ENCODE data around the gene ZNF180.
A peak's percentile ranks its signal among the peaks of the same experiment; 100 is the strongest.
"Not testable (repeated sequence)": the region's sequence is repeated elsewhere in the genome, so short reads cannot be mapped to it uniquely, and the experiment has no call there.

The ZNF180 gene

GRCh38 chr19:44509478-44509877 lies 9.2 kb upstream of the ZNF180 start:
- no peak overlapping the region for H3K4me3 ChIP-seq (replicated peaks; ENCODE audit: low read depth, low read length)
- no peak for TF ChIP-seq CTCF (IDR thresholded peaks at IDR 0.05; ENCODE audit: low read length, missing control alignments)
- DNase-seq (ENCODE audit: low read depth) = no peak

GRCh38 chr19:44499559-44499958 lies 763 bp downstream of the ZNF180 start:
- DNase-seq (ENCODE audit: low read depth) = no peak
- H3K4me3 ChIP-seq (replicated peaks; ENCODE audit: low read depth, low read length) = peak overlapping the region; percentile 93
- no peak for TF ChIP-seq CTCF (IDR thresholded peaks at IDR 0.05; ENCODE audit: low read length, missing control alignments)

GRCh38 chr19:44498988-44499387 lies 1.3 kb downstream of the ZNF180 start:
- TF ChIP-seq CTCF (IDR thresholded peaks at IDR 0.05; ENCODE audit: low read length, missing control alignments) = no peak
- no peak for DNase-seq (ENCODE audit: low read depth)
- no peak overlapping the region for H3K4me3 ChIP-seq (replicated peaks; ENCODE audit: low read depth, low read length)

GRCh38 chr19:44496711-44497110 lies 3.6 kb downstream of the ZNF180 start:
- no peak for TF ChIP-seq CTCF (IDR thresholded peaks at IDR 0.05; ENCODE audit: low read length, missing control alignments)
- H3K4me3 ChIP-seq (replicated peaks; ENCODE audit: low read depth, low read length) = no peak overlapping the region
- no peak for DNase-seq (ENCODE audit: low read depth)

- H3K4me3 ChIP-seq (replicated peaks; ENCODE audit: low read depth, low read length) = no peak overlapping the region
- TF ChIP-seq CTCF (IDR thresholded peaks at IDR 0.05; ENCODE audit: low read length, missing control alignments) = no peak
- DNase-seq (ENCODE audit: low read depth) = peak; percentile 37
Observed at GRCh38 chr19:44476559-44477408, 23.5 kb downstream of the ZNF180 start.

GRCh38 chr19:44468730-44469129 lies 31.6 kb downstream of the ZNF180 start:
- H3K4me3 ChIP-seq (replicated peaks; ENCODE audit: low read depth, low read length); DNase-seq (ENCODE audit: low read depth): not testable (repeated sequence)

- not testable (repeated sequence) for DNase-seq (ENCODE audit: low read depth); H3K4me3 ChIP-seq (replicated peaks; ENCODE audit: low read depth, low read length)
Observed at GRCh38 chr19:44462600-44463286, 37.6 kb downstream of the ZNF180 start.

- H3K4me3 ChIP-seq (replicated peaks; ENCODE audit: low read depth, low read length); DNase-seq (ENCODE audit: low read depth): not testable (repeated sequence)
Observed at GRCh38 chr19:44456016-44456415, 44.3 kb downstream of the ZNF180 start.
